ENCODE data around the gene CAMK2G.
"Not testable (repeated sequence)": the region's sequence is repeated elsewhere in the genome, so short reads cannot be mapped to it uniquely, and the experiment has no call there.

The CAMK2G gene

GRCh38 chr10:73902351-73902750 is 28.0 kb upstream of the CAMK2G start:
- DNase-seq = no peak
- 78% methylated on average over 1 of the region's 2 CpGs for WGBS (ENCODE audit: insufficient coverage)
- Histone ChIP-seq H3K4me1 (ENCODE audit: control extremely low read depth in 1 of 4, control insufficient read depth in 4 of 4, insufficient read depth in 4 of 4, low read length in 3 of 4) (peaks cover 12 to 59% (median 19%) of the 10 kb centered on the region in 4 experiments), H3K27ac (ENCODE audit: insufficient read depth in 1 of 2, low read depth in 1 of 2, low read length in 2 of 2, poor library complexity in 1 of 2, severe bottlenecking in 2 of 2) (no peak overlapping the region), H3K27me3 (replicated peaks in 2 of 5; ENCODE audit: control insufficient read depth in 4 of 5, insufficient read depth in 5 of 5, low read length in 4 of 5) (no peaks in the 10 kb centered on the region), H3K9me3 (ENCODE audit: control extremely low read depth in 1 of 5, control insufficient read depth in 4 of 5, insufficient read depth in 2 of 5, low read depth in 1 of 5, low read length in 4 of 5) (no peaks in the 10 kb centered on the region), H3K36me3 (ENCODE audit: control insufficient read depth in 4 of 4, insufficient read depth in 4 of 4, low read length in 3 of 4) (no peaks in the 10 kb centered on the region), H3K4me3 (ENCODE audit: control insufficient read depth in 1 of 7, extremely low read depth in 1 of 7, insufficient read depth in 4 of 7, low read depth in 2 of 7, low read length in 6 of 7) (no peak overlapping the region)
- CTCF ChIA-PET = interaction anchor here (0.9 to 27.2 kb wide), 4 partner anchors 14 to 40 kb away, joined by 3 to 590 read pairs (median 33); no protein-coding TSS in a partner anchor
- POLR2A ChIA-PET = no interaction called here

GRCh38 chr10:73901261-73901660 is 26.9 kb upstream of the CAMK2G start:
- peaks cover 6 to 48% (median 9%) of the 10 kb centered on the region in 4 experiments for H3K4me1 ChIP-seq (ENCODE audit: control extremely low read depth in 1 of 4, control insufficient read depth in 4 of 4, insufficient read depth in 4 of 4, low read length in 3 of 4)
- no peak for DNase-seq
- no peak overlapping the region for H3K27ac ChIP-seq (ENCODE audit: insufficient read depth in 1 of 2, low read depth in 1 of 2, low read length in 2 of 2, poor library complexity in 1 of 2, severe bottlenecking in 2 of 2)
- H3K4me3 ChIP-seq (ENCODE audit: control insufficient read depth in 1 of 7, extremely low read depth in 1 of 7, insufficient read depth in 4 of 7, low read depth in 2 of 7, low read length in 6 of 7) = no peak overlapping the region
- H3K27me3 ChIP-seq (replicated peaks in 2 of 5; ENCODE audit: control insufficient read depth in 4 of 5, insufficient read depth in 5 of 5, low read length in 4 of 5) = no peaks in the 10 kb centered on the region
- H3K36me3 ChIP-seq (ENCODE audit: control insufficient read depth in 4 of 4, insufficient read depth in 4 of 4, low read length in 3 of 4) = no peaks in the 10 kb centered on the region
- ChIA-PET POLR2A (no interaction called here), CTCF (interaction anchor here (4.4 to 27.2 kb wide), 3 partner anchors 13 to 35 kb away, joined by 17 to 590 read pairs (median 63); no protein-coding TSS in a partner anchor)
- H3K9me3 ChIP-seq (ENCODE audit: control extremely low read depth in 1 of 5, control insufficient read depth in 4 of 5, insufficient read depth in 2 of 5, low read depth in 1 of 5, low read length in 4 of 5) = no peaks in the 10 kb centered on the region
- WGBS (ENCODE audit: insufficient coverage) = 91% methylated on average over 5 of the region's 6 CpGs

GRCh38 chr10:73900064-73900463 is 25.7 kb upstream of the CAMK2G start:
- ChIA-PET CTCF (interaction anchor here (0.6 to 27.2 kb wide), 6 partner anchors 7 to 173 kb away, joined by 3 to 590 read pairs (median 12); no protein-coding TSS in a partner anchor), POLR2A (no interaction called here)
- DNase-seq = no peak
- no peak overlapping the region for H3K4me3 ChIP-seq (ENCODE audit: control insufficient read depth in 1 of 7, extremely low read depth in 1 of 7, insufficient read depth in 4 of 7, low read depth in 2 of 7, low read length in 6 of 7)
- H3K4me1 ChIP-seq (ENCODE audit: control extremely low read depth in 1 of 4, control insufficient read depth in 4 of 4, insufficient read depth in 4 of 4, low read length in 3 of 4) = peaks cover 5 to 38% (median 7%) of the 10 kb centered on the region in 4 experiments
- H3K27ac ChIP-seq (ENCODE audit: insufficient read depth in 1 of 2, low read depth in 1 of 2, low read length in 2 of 2, poor library complexity in 1 of 2, severe bottlenecking in 2 of 2) = no peak overlapping the region
- WGBS (ENCODE audit: insufficient coverage) = 90% methylated on average over 5 of the region's 5 CpGs
- H3K9me3 ChIP-seq (ENCODE audit: control extremely low read depth in 1 of 5, control insufficient read depth in 4 of 5, insufficient read depth in 2 of 5, low read depth in 1 of 5, low read length in 4 of 5) = no peaks in the 10 kb centered on the region
- no peaks in the 10 kb centered on the region for H3K36me3 ChIP-seq (ENCODE audit: control insufficient read depth in 4 of 4, insufficient read depth in 4 of 4, low read length in 3 of 4)
- H3K27me3 ChIP-seq (replicated peaks in 2 of 5; ENCODE audit: control insufficient read depth in 4 of 5, insufficient read depth in 5 of 5, low read length in 4 of 5) = no peaks in the 10 kb centered on the region

GRCh38 chr10:73899423-73899822 is 25.1 kb upstream of the CAMK2G start:
- 12% methylated on average over 4 of the region's 4 CpGs for WGBS (ENCODE audit: insufficient coverage)
- H3K4me3 ChIP-seq (ENCODE audit: control insufficient read depth in 1 of 7, extremely low read depth in 1 of 7, insufficient read depth in 4 of 7, low read depth in 2 of 7, low read length in 6 of 7) = no peak overlapping the region
- peak in 2 of 3 donors; percentile 55 to 66 for DNase-seq
- no peaks in the 10 kb centered on the region for H3K36me3 ChIP-seq (ENCODE audit: control insufficient read depth in 4 of 4, insufficient read depth in 4 of 4, low read length in 3 of 4)
- H3K9me3 ChIP-seq (ENCODE audit: control extremely low read depth in 1 of 5, control insufficient read depth in 4 of 5, insufficient read depth in 2 of 5, low read depth in 1 of 5, low read length in 4 of 5) = no peaks in the 10 kb centered on the region
- no peak overlapping the region for H3K27ac ChIP-seq (ENCODE audit: insufficient read depth in 1 of 2, low read depth in 1 of 2, low read length in 2 of 2, poor library complexity in 1 of 2, severe bottlenecking in 2 of 2)
- POLR2A ChIA-PET = no interaction called here
- H3K4me1 ChIP-seq (ENCODE audit: control extremely low read depth in 1 of 4, control insufficient read depth in 4 of 4, insufficient read depth in 4 of 4, low read length in 3 of 4) = peaks cover 5 to 42% (median 7%) of the 10 kb centered on the region in 4 experiments
- CTCF ChIA-PET = interaction anchor here (0.6 to 27.2 kb wide), 5 partner anchors 8 to 173 kb away, joined by 3 to 590 read pairs (median 17); no protein-coding TSS in a partner anchor
- H3K27me3 ChIP-seq (replicated peaks in 2 of 5; ENCODE audit: control insufficient read depth in 4 of 5, insufficient read depth in 5 of 5, low read length in 4 of 5) = no peaks in the 10 kb centered on the region

GRCh38 chr10:73898730-73899410 is 24.5 kb upstream of the CAMK2G start:
- Histone ChIP-seq H3K36me3 (ENCODE audit: control insufficient read depth in 4 of 4, insufficient read depth in 4 of 4, low read length in 3 of 4) (no peaks in the 10 kb centered on the region), H3K27ac (ENCODE audit: insufficient read depth in 1 of 2, low read depth in 1 of 2, low read length in 2 of 2, poor library complexity in 1 of 2, severe bottlenecking in 2 of 2) (no peak overlapping the region), H3K4me1 (ENCODE audit: control extremely low read depth in 1 of 4, control insufficient read depth in 4 of 4, insufficient read depth in 4 of 4, low read length in 3 of 4) (peaks cover 5 to 45% (median 7%) of the 10 kb centered on the region in 4 experiments), H3K4me3 (ENCODE audit: control insufficient read depth in 1 of 7, extremely low read depth in 1 of 7, insufficient read depth in 4 of 7, low read depth in 2 of 7, low read length in 6 of 7) (no peak overlapping the region), H3K27me3 (replicated peaks in 2 of 5; ENCODE audit: control insufficient read depth in 4 of 5, insufficient read depth in 5 of 5, low read length in 4 of 5) (no peaks in the 10 kb centered on the region), H3K9me3 (ENCODE audit: control extremely low read depth in 1 of 5, control insufficient read depth in 4 of 5, insufficient read depth in 2 of 5, low read depth in 1 of 5, low read length in 4 of 5) (no peaks in the 10 kb centered on the region)
- no CpG with 5 or more reads among the region's 2 CpGs for whole genome bisulfite sequencing (ENCODE audit: insufficient coverage)
- ChIA-PET POLR2A (no interaction called here), CTCF (interaction anchor here (0.9 to 27.2 kb wide), 5 partner anchors 9 to 37 kb away, joined by 4 to 590 read pairs (median 17); no protein-coding TSS in a partner anchor)
- DNase-seq = no peak

GRCh38 chr10:73897693-73898092 is 23.3 kb upstream of the CAMK2G start:
- Histone ChIP-seq H3K4me1 (ENCODE audit: control extremely low read depth in 1 of 4, control insufficient read depth in 4 of 4, insufficient read depth in 4 of 4, low read length in 3 of 4) (peaks cover 5 to 43% (median 7%) of the 10 kb centered on the region in 4 experiments), H3K27ac (ENCODE audit: insufficient read depth in 1 of 2, low read depth in 1 of 2, low read length in 2 of 2, poor library complexity in 1 of 2, severe bottlenecking in 2 of 2) (no peak overlapping the region), H3K36me3 (ENCODE audit: control insufficient read depth in 4 of 4, insufficient read depth in 4 of 4, low read length in 3 of 4) (no peaks in the 10 kb centered on the region), H3K4me3 (ENCODE audit: control insufficient read depth in 1 of 7, extremely low read depth in 1 of 7, insufficient read depth in 4 of 7, low read depth in 2 of 7, low read length in 6 of 7) (no peak overlapping the region), H3K9me3 (ENCODE audit: control extremely low read depth in 1 of 5, control insufficient read depth in 4 of 5, insufficient read depth in 2 of 5, low read depth in 1 of 5, low read length in 4 of 5) (no peaks in the 10 kb centered on the region), H3K27me3 (replicated peaks in 2 of 5; ENCODE audit: control insufficient read depth in 4 of 5, insufficient read depth in 5 of 5, low read length in 4 of 5) (no peaks in the 10 kb centered on the region)
- no peak for DNase-seq
- ChIA-PET CTCF (interaction anchor here (4.4 to 27.2 kb wide), 3 partner anchors 9 to 39 kb away, joined by 17 to 590 read pairs (median 63); no protein-coding TSS in a partner anchor), POLR2A (no interaction called here)
- WGBS (ENCODE audit: insufficient coverage) = no CpG with 5 or more reads among the region's 1 CpG

GRCh38 chr10:73895381-73895780 is 21.0 kb upstream of the CAMK2G start:
- 100% methylated on average over 7 of the region's 9 CpGs for WGBS (ENCODE audit: insufficient coverage)
- H3K36me3 ChIP-seq (ENCODE audit: control insufficient read depth in 4 of 4, insufficient read depth in 4 of 4, low read length in 3 of 4); POLR2A ChIA-PET; H3K9me3 ChIP-seq (ENCODE audit: control extremely low read depth in 1 of 5, control insufficient read depth in 4 of 5, insufficient read depth in 2 of 5, low read depth in 1 of 5, low read length in 4 of 5); DNase-seq; H3K27ac ChIP-seq (ENCODE audit: insufficient read depth in 1 of 2, low read depth in 1 of 2, low read length in 2 of 2, poor library complexity in 1 of 2, severe bottlenecking in 2 of 2); H3K27me3 ChIP-seq (replicated peaks in 2 of 5; ENCODE audit: control insufficient read depth in 4 of 5, insufficient read depth in 5 of 5, low read length in 4 of 5); H3K4me3 ChIP-seq (ENCODE audit: control insufficient read depth in 1 of 7, extremely low read depth in 1 of 7, insufficient read depth in 4 of 7, low read depth in 2 of 7, low read length in 6 of 7): not testable (repeated sequence)
- CTCF ChIA-PET = interaction anchor here (27.2 kb wide), 1 partner anchor 41 kb away, joined by 590 read pairs; no protein-coding TSS in a partner anchor
- H3K4me1 ChIP-seq (ENCODE audit: control extremely low read depth in 1 of 4, control insufficient read depth in 4 of 4, insufficient read depth in 4 of 4, low read length in 3 of 4) = peaks cover 0 to 26% (median 7%) of the 10 kb centered on the region in 4 experiments

All from common myeloid progenitor, CD34-positive (primary cell).